Measurements from ENCODE around the gene ITGA1.

GRCh38 chr5:52808316-52808901 lies 20.7 kb downstream of the ITGA1 start:
- TF ChIP-seq EZH2 (IDR thresholded peaks at IDR 0.05; ENCODE audit: low read length, missing control alignments), result no peak
- TF ChIP-seq CTCF (conservative IDR thresholded peaks at IDR 0.05 in 1 of 2, IDR thresholded peaks at IDR 0.05 in 1 of 2; ENCODE audit: low read depth in 1 of 2, low read length in 2 of 2), result no peak
